GM21786 (cell line): ENCODE data around the gene BAZ2B.
"Not testable (repeated sequence)": the region's sequence is repeated elsewhere in the genome, so short reads cannot be mapped to it uniquely, and the experiment has no call there.

Experiments used
- ATAC-seq: cut with Tn5 transposase; IDR thresholded peaks from one replicate; pipeline ENCODE4 v1.9.1; 2021; ENCODE audit not compliant: unreplicated experiment

The BAZ2B gene

DNA sequence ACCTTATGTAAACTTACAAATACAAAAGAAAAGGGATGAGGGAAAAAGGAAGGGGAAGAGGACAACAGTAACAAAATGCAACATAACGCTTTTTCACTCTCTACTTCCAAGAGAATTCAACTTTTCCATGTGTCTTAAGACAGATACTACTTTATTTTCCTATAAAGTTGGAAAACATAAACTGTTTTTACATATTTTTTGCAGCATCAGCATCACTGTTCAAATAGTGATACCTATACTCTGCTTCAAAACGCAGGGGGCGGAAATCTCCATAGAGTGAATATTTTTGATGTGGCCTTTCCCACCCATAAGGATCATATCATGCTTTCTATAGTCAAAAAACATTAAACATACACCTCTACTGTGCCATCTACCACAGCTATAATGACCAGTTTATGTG, 77.5 kb downstream of the BAZ2B start:
- ATAC-seq: no peak

DNA sequence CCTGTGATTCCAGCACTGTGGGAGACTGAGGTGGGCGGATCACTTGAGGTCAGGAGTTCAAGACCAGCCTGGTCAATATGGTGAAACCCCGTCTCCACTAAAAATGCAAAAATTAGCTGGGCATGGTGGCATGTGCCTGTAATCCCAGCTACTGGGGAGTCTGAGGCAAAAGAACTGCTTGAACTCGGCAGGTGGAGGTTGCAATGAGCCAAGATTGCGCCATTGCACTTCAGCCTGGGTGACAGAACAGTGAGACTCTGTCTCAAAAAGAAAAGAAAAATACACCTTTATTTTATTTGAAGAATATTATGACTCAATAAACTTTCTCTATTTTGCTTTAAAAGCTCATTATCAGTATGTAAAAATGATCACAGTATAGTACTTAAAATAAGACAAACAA, 81.1 kb downstream of the BAZ2B start:
- ATAC-seq: not testable (repeated sequence)

DNA sequence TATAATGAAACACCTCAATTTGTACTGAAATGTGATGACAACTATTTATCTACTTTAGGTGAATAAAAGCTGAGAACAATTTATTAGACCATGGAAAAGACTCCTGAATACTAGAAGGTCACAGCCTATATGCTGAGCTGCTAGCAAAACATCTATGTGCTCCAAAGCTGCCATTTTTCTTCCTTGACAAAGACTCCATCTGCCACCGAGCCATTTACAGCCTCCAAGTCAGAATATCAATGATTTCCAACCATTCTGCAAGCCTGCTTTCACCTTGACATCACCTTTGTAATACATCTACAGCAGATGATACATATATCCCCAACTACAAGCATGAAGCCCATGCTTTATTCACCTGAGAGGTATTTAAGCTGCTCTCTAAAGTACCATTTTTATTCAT, 84.9 kb downstream of the BAZ2B start:
- no peak for ATAC-seq

DNA sequence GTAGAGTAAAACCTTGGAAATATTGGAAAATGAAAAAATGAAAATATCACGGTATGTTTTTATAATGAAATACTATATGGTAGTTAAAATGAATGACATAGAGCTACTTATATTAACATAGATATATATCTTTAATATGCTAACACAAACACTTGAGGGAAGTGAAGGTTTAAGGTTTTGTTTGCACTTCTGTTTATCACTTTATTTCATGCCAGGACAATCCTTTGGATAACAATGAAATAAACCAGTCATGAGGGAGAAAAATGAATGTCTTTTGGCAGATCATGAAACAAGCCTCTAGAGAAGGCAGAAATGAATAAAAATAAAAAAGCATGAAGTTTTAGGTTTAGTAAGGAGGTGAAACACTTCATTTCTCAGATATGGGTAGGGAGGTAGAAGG, 89.9 kb downstream of the BAZ2B start:
- no peak for ATAC-seq

DNA sequence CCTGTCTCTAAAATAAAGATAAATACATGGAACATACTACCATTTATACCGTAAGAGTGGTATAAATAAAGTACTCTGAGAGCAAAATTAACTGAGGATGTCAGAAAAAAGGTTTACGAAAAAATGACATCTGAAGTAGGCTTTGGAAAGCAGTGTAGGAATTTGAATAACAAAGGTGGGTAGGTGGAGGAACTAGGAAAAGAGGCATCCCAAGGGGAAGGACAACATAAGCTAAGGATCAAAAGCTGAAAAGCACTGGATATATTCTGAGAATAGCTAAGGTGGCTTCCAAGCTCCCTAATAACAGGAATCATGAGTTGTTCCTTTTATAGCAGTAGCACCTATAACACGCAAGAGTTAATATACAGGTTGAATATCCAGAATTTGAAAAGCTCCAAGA, 91.3 kb downstream of the BAZ2B start:
- ATAC-seq: no peak

DNA sequence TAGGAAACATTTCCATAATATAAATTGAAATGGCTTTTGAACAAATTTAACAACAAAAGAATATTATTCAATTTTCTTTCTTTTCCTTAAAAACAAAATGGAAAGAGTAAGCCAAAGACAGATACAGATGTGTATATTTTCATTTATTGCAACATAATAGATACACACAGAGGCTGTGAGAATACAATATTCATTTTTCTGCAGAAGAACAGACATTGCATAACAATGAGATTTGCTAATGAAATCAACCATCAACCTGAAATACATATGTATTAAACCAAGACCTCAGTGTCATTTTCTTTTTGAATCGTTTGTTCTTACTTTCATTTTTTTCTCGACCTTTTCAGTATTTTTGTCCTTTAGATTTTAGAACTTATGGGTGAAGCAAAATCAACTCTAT, 95.1 kb downstream of the BAZ2B start:
- ATAC-seq: no peak

DNA sequence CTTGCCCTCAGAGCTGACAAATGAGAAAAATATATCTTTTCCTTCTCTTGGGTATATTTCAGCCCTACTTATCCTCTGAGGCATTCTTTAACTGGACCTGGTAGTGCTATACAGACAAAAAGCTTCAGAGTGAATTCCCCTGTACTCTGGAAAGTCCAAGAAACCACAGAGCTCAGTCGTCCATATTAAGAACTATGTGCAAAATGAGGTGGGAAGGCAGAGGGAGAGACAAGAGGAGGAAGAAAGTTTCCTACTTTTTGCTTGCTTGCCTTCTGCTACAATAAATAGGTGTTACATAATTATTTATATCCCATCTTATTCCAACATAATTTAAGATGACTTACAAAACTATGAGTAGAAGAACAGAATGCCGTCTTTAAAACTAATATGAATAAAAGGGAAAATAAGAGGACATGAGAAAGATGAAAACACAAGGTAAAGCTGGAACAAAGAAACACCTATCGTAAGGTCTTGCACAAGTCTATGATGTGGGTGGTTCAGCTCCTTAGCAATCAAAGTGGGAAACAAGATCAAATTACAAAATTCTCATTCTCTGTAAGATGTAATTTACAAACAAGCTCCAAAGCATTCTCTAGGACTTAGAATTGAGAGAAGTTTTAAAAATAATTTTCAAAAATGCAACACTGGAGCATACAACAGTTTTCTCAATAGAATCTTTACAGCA, 97.9 kb downstream of the BAZ2B start:
- no peak for ATAC-seq

DNA sequence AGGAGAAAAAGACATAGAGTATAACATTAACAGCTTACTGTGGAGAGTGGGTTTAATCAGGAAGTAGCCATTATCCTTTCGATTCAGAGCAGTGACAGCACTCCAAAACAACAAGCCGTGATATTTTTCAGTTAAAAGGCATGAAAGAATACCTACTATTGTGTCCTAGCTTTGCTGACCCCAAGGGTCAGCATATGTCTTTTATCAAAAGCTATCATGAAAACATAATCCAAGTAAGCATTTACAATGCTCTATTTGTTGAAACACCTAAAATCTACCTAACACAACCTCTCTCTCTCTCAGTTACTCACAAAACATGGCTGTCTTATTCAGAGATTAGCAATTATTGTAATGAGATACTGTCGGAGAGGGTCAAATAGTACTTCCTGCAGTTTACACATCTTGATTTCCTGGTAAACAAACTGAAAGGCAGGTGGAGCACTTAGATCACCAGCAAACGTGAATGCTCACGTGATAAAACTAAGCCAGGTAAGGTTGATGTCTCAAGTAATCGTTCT, 100.0 kb downstream of the BAZ2B start:
- ATAC-seq: peak; percentile 89

DNA sequence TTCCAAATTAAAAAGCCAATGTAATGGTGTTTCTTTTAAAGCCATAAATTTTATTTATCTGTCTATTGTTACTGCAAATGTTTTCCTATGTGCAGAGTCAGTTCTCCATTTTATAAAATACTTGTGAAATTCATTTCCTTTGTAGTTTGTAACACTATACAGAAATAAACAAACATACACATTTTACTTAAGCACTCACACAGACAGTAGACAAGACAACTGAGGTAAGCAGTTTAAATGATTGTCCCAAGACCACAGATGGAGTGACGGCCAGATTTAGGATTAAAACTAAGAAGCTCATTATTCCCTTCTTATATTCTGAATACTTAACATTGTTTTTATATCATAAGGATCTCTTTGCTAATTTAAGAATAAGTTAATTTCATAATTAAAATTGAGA, 100.9 kb downstream of the BAZ2B start:
- ATAC-seq: no peak

DNA sequence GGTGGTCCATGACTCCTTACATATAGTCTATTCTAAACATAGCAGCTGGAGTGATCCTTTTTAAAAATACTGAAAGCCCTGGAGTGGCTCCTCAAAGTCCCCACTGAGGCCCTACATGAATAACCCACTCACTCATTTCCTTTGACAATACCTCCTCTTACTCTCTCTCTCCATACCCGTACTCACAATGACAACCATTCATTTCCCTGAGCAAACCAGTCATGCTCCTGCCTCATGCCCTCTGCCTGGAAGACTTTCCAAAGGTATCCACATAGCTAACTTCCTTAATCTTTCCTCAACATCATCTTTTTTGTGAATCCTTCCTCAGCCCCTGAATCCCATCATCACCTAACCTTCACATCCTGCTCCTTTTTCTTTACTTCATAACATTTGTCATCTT, 102.6 kb downstream of the BAZ2B start:
- no peak for ATAC-seq

DNA sequence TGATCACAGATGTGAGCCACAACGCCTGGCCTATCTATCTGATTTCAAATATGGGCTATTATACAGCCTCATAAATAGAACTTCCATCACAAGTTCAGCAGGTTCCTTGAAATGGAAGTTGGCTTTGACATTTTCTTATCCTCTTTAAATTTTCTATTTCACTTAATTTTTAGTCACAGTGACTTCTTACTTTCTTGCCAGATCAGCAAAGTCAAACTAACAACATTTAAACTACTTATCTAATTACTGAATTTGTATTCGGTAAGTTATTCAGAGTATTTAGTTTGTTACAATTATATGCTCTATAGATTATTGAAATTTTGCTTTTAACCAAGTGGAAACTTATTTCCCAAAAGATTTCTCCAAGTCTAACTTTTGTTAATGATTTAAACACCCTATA, 108.2 kb downstream of the BAZ2B start:
- ATAC-seq: no peak

DNA sequence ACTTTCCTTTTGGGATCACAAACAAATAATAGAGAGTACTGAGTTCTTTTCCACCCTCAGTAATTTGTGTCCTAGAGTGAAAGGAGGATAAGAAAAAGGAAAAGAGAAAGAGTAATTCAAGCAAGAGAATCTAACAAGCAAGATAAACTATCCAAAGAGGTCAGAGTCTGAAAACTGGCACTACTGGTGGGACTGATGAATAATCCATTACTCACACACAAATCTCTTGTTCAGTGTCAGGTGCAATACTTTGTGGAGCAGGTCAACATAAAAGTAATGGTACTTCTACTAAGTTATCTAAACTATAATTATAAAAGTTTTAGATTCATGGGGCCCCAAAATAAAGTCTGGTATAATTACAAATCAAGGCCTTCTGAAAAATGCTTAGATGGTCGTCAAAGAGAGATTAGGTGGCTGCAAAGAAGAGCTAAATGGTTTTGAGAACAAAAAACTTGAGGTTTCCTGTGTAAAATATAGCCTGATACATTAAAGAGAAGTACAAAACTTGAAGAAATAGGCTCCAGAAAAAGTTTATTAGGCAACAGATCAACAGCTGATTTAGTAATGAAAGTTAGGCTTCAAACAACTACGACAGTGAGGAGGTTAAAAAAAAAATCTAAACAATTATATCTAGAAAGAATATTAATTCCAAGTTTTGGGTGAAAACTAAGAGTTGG, 109.4 kb downstream of the BAZ2B start:
- ATAC-seq: no peak

DNA sequence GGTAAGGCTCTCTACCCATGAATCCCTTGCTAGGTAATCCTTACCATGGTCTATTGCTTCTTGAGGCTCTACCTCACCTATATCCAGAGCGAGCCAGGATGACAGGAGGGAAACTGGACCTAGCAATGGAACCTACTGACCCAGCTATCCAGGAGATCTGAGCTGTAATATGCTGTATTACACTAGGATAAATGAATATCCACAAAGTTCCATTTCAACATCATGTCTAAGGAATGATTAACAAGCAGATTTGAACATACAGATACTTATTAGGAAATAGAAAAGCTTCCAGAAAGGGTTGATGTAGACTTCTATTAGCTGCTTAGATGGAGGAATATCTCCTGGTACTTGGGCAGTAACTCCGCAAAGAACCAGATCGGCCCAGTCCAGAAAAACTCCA, 110.1 kb downstream of the BAZ2B start:
- ATAC-seq: no peak

DNA sequence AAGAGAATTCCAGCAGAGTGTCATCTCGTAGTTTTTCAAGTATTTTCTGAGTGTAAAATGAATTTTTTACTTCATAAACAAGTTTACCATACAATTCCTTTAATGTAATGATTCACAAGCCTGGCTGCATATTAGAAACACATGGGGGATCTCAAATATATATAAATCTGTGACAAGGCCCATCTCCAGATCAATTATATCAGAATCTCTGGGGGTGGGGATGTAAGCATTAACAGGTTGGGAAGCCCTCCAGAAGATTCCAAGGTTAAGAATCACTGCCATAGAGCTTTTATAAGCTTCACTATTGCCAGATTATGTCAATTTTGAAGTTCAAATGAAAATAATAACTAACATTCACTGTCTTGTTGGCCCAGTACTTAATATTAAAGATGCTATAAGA, 111.2 kb downstream of the BAZ2B start:
- ATAC-seq: no peak

DNA sequence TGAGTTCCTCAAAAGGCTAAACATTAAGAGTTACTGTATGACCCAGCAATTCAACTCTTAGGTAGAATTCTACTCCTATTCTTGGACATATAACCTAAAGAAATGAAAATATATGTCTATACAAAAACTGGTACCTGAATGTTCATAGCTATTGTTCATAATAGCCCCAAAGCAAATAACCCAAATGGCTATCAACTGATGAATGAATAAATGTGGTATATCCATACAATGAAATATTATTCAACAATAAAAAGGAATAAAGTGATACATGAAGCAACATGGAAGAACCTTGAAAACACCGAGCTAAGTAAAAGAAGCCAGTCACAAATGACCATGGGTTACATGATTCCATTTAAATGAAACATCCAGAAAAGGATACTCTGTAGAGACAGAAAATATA, 114.6 kb downstream of the BAZ2B start:
- ATAC-seq: no peak

DNA sequence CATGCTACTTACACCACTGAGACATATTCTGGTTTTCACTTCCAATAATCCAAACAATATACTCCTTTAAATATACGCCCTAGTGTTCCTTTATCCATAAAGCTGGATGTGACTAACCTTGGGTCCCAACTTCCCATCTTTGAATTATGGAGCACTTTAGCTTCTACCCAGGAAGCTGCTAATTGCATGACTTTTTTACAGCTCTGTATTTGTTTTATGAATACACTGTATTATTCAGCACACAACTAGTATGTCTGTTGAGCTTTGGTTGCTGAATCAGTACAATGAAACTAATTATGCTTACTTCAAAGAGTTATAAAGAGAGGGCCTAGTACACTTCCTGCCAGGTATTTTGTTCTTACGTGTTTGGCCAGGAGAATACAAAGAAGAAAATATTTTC, 118.5 kb downstream of the BAZ2B start:
- no peak for ATAC-seq

DNA sequence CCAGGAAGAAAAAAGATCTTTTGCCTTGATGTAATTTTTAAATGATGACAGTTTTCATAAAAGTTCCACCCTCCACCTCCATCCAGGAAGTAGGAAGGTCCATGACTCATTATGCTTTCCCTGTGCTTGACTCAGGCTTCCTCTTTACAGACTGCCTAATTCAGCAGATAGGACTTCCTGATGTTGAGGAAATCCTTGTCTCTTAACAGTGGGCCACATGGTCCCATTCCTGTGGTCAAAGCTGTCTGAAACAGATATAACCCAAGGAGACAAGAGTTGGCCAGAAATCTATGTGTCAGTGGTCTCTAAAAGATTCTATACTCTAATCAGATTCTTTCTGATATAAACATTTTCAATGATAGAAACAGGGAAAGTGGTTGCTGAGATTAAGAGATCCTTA, 119.1 kb downstream of the BAZ2B start:
- ATAC-seq: no peak

DNA sequence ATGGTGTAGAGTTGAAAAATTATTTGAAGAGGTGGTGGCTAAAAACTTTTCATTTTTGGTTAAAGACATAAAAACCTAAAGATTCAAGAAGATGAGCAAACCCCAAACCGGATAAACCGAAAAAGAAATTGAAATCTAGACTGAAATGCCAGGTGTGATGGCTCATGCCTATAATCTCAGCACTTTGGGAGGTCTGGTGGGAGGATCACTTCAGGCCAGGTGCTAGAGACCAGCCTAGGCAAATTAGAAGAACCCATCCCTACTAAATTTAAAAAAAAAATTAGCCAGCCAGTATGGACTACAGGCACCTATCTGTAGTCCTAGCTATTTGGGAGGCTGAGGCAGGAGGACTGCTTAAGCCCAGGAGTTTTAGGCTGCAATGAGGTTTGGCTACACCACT, 126.9 kb downstream of the BAZ2B start:
- no peak for ATAC-seq

DNA sequence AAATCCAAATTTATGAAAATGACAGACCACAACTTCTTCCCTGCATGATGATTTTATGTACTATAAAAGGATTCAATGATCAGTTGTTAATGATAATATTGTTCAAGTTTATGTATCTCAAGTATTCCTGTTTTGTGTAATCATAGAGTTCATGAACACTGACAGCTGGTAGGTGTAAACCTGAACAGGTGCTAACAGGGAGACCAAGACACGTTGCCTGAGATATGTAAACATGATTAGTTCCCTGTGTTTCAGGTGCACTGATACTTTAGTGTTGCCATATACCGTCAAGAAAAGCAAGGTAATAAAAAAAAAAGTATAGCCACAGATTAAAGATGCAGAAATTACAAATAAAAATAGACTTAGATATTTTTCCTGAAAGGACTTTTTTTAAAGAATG, 131.8 kb downstream of the BAZ2B start:
- ATAC-seq: no peak

DNA sequence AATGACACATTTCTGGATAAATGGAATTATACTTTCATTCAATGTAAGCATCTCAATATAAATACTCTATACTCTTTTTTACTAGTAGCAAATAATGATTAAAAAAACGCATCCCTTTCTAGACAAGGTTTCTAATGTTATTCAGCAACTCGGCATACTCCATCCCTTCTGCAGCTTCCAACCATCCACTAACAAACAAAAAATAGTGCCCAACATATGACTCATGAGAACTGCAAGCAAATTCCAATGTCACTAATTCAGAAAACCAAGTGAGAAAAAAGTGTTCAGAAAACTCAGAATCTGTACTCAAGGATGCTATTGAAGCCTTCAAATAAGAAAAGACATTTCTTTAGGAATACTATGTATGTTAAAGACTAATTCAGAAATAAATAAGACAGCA, 140.0 kb downstream of the BAZ2B start:
- ATAC-seq: no peak

DNA sequence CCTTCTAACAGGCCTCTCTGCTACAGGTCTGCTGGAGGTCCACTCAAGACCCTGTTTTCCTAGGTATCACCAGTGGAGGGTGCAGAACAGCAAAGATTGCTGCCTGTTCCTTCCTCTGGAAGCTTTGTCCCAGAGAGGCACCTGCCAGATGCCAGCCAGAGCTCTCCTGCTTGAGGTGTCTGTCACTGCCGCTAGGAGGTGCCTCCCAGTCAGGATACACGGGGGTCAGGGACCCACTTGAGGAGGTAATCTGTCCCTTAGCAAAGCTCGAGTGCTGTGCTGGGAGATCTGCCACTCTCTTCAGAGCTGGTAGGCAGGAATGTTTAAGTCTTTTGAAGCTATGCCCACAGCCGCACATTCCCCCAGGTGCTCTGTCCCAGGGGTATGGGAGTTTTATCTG, 140.6 kb downstream of the BAZ2B start:
- no peak for ATAC-seq

DNA sequence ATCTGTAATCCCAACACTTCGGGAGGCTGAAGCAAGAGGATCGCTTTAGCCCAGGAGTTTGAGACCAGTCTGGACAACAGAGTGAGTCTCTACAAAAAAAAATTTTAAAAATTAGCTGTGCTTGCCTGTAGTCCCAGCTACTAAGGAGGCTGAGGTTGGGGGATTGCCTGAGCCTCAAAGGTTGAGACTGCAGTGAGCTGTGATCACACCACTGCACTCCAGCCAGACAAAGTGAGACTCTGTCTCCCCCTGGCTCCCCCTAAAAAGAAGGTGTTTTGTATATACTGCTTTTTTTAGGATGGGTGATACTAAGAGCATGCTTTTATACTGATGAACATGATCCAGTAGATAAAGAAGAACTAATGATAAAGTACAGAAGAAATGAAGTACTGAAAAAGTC, 145.0 kb downstream of the BAZ2B start:
- no peak for ATAC-seq

DNA sequence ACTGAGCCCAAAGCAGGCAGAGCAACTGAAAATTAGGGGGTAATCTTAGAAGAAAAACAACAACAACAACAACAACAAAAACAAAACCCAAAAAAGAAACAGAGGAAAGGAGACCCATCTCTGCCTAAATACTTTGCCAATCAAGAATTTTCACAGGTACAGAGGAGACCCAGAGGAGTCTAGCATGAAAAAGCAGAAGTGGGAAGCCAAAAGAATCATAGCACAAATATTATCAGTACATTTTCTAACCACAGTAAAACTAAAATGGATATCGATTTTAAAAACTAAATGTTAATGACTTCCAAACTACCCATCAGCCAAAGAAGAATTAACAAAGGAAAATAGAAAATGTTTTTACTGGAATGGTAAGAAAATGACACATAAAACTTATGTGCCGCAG, 148.1 kb downstream of the BAZ2B start:
- no peak for ATAC-seq
